ENCODE results near the gene CRYBB2.

CRYBB2 gene, protein sequence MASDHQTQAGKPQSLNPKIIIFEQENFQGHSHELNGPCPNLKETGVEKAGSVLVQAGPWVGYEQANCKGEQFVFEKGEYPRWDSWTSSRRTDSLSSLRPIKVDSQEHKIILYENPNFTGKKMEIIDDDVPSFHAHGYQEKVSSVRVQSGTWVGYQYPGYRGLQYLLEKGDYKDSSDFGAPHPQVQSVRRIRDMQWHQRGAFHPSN

DNA sequence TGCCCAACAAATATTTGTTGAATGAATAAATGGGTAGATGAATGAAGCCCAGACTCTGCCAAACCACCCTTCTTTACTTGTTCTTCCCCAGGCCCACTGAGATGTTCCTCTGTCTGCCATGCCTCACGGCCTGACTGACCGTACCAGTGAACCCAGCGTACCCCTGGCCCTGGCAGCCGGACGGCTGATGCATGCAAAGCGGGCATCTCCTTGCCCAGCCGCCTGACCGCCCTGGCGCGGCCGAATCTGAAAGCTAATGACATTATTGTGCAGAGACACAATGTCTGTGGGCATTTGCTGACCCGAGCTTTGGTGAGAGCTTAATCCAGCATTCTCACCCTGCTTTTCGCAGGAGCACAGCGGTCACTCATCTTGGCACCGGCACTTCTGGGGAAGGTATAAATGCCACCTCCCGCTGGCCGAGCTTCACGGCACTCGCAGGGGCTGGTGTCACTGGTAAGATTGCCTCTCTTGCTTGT is at the start of gene CRYBB2:
TSS of gene CRYBB2 (plus strand) at position 429 of the 479 bp plus-strand sequence. CDS start 1,791 bp downstream, outside the sequence.
- no peak for DNase-seq (ENCODE audit: extremely low spot score)
- CTCF ChIA-PET = interaction anchor here (0.5 kb wide), 1 partner anchor 458 kb away, joined by 3 read pairs; no protein-coding TSS in a partner anchor
- TF ChIP-seq FOXK2 (IDR thresholded peaks at IDR 0.05) (no peak), ELF4 (IDR thresholded peaks at IDR 0.05) (no peak), HDGF (IDR thresholded peaks at IDR 0.05; ENCODE audit: borderline replicate concordance) (no peak), ARNT (IDR thresholded peaks at IDR 0.05) (no peak), LEF1 (IDR thresholded peaks at IDR 0.05; ENCODE audit: borderline replicate concordance) (no peak), SP1 (IDR thresholded peaks at IDR 0.05) (no peak), BHLHE40 (IDR thresholded peaks at IDR 0.05; ENCODE audit: borderline replicate concordance) (no peak), NFRKB (IDR thresholded peaks at IDR 0.05) (no peak), TARDBP (IDR thresholded peaks at IDR 0.05) (no peak), FOXA1 (IDR thresholded peaks at IDR 0.05) (no peak), L3MBTL2 (conservative IDR thresholded peaks at IDR 0.05) (no peak), SUZ12 (IDR thresholded peaks at IDR 0.05) (no peak), ZNF384 (IDR thresholded peaks at IDR 0.05) (no peak)
- POLR2A ChIA-PET = no interaction called here

DNA sequence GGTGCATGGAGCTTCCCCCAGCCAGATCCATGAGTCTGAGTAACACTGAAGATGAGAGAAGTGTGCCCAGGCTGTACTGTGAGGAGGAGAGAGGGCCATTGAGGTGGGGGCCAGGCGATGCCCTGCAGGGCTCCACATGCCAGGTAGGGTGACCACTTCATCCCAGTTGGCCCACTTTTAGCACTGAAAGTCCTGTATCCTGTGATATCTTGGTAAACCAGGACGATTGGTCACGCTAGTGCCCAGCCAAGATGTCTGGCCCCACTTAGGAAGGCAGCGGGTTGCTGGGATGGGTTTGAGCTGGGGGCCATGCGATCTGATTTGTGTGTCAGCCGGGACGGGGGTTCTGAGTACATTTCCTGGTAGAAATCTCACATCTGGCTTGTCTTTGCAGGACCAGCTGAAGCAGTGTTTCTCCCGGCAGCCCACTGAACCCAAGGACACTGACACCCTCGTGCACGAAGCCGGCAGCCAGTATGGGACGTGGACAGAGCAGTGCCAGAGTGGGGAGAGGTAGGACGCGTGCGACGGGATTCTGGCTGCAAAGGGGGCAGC is 48.9 kb upstream of the CRYBB2 start:
- TF ChIP-seq SUZ12 (IDR thresholded peaks at IDR 0.05) = no peak
- DNase-seq (ENCODE audit: extremely low spot score) = no peak
- POLR2A ChIA-PET = no interaction called here
- CTCF ChIA-PET = no interaction called here

DNA sequence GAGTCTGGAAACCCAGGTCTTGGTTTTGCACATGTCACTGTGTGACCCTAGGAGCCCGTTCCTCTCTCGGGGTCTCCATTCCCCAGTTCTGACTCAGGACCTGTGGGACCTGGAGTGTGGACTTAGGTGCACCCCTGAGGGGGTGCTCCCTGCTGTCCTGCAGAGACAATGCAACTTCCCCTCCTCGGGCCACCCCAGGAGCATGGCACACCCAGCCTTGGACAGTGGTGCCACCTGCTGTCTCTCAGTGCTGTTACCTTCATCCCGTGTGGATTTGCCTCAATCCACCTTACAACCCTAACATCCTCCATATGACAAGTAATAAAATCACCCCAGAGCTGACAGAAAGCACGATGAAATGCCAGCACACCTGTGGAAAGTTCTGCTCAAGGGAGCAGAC is 47.3 kb upstream of the CRYBB2 start:
- CTCF ChIA-PET = interaction anchor here (0.6 kb wide), 1 partner anchor 93 kb away, joined by 4 read pairs; no protein-coding TSS in a partner anchor
- no peak for TF ChIP-seq SP1 (IDR thresholded peaks at IDR 0.05)
- TF ChIP-seq FOXK2 (IDR thresholded peaks at IDR 0.05) = no peak
- TF ChIP-seq ARNT (IDR thresholded peaks at IDR 0.05) = no peak
- no peak for TF ChIP-seq LEF1 (IDR thresholded peaks at IDR 0.05; ENCODE audit: borderline replicate concordance)
- TF ChIP-seq CTBP1 (IDR thresholded peaks at IDR 0.05; ENCODE audit: borderline replicate concordance) = no peak
- no peak for TF ChIP-seq ZNF384 (IDR thresholded peaks at IDR 0.05)
- no peak for TF ChIP-seq PKNOX1 (IDR thresholded peaks at IDR 0.05)
- no peak for TF ChIP-seq L3MBTL2 (conservative IDR thresholded peaks at IDR 0.05)
- no peak for TF ChIP-seq ELF4 (IDR thresholded peaks at IDR 0.05)
- no peak for TF ChIP-seq TARDBP (IDR thresholded peaks at IDR 0.05)
- TF ChIP-seq FOXA1 (IDR thresholded peaks at IDR 0.05) = no peak
- TF ChIP-seq FOXM1 (IDR thresholded peaks at IDR 0.05; ENCODE audit: borderline replicate concordance) = no peak
- no peak for TF ChIP-seq NFRKB (IDR thresholded peaks at IDR 0.05)
- TF ChIP-seq BHLHE40 (IDR thresholded peaks at IDR 0.05; ENCODE audit: borderline replicate concordance) = no peak
- TF ChIP-seq HDGF (IDR thresholded peaks at IDR 0.05; ENCODE audit: borderline replicate concordance) = no peak
- no peak for TF ChIP-seq SUZ12 (IDR thresholded peaks at IDR 0.05)
- DNase-seq (ENCODE audit: extremely low spot score) = no peak
- POLR2A ChIA-PET = no interaction called here

- POLR2A ChIA-PET = no interaction called here
- TF ChIP-seq TARDBP (IDR thresholded peaks at IDR 0.05) = no peak
- TF ChIP-seq ELF4 (IDR thresholded peaks at IDR 0.05) = no peak
- no peak for TF ChIP-seq FOXK2 (IDR thresholded peaks at IDR 0.05)
- no peak for TF ChIP-seq SP1 (IDR thresholded peaks at IDR 0.05)
- TF ChIP-seq NFRKB (IDR thresholded peaks at IDR 0.05) = no peak
- CTCF ChIA-PET = no interaction called here
- no peak for DNase-seq (ENCODE audit: extremely low spot score)
Observed at GRCh38 chr22:25174156-25174887, 45.1 kb upstream of the CRYBB2 start.

- ChIA-PET CTCF (no interaction called here), POLR2A (no interaction called here)
- DNase-seq (ENCODE audit: extremely low spot score) = no peak
- TF ChIP-seq NFRKB (IDR thresholded peaks at IDR 0.05) = no peak
- no peak for TF ChIP-seq ELF4 (IDR thresholded peaks at IDR 0.05)
- TF ChIP-seq HDGF (IDR thresholded peaks at IDR 0.05; ENCODE audit: borderline replicate concordance) = no peak
- TF ChIP-seq FOXK2 (IDR thresholded peaks at IDR 0.05) = no peak
- TF ChIP-seq PKNOX1 (IDR thresholded peaks at IDR 0.05) = no peak
- TF ChIP-seq FOXM1 (IDR thresholded peaks at IDR 0.05; ENCODE audit: borderline replicate concordance) = no peak
- no peak for TF ChIP-seq FOXA1 (IDR thresholded peaks at IDR 0.05)
- no peak for TF ChIP-seq BHLHE40 (IDR thresholded peaks at IDR 0.05; ENCODE audit: borderline replicate concordance)
- no peak for TF ChIP-seq SUZ12 (IDR thresholded peaks at IDR 0.05)
- TF ChIP-seq TARDBP (IDR thresholded peaks at IDR 0.05) = no peak
- no peak for TF ChIP-seq SP1 (IDR thresholded peaks at IDR 0.05)
- TF ChIP-seq L3MBTL2 (conservative IDR thresholded peaks at IDR 0.05) = no peak
- TF ChIP-seq ARNT (IDR thresholded peaks at IDR 0.05) = no peak
- no peak for TF ChIP-seq CTBP1 (IDR thresholded peaks at IDR 0.05; ENCODE audit: borderline replicate concordance)
- TF ChIP-seq LEF1 (IDR thresholded peaks at IDR 0.05; ENCODE audit: borderline replicate concordance) = no peak
Observed at GRCh38 chr22:25174888-25175411, 44.5 kb upstream of the CRYBB2 start.

DNA sequence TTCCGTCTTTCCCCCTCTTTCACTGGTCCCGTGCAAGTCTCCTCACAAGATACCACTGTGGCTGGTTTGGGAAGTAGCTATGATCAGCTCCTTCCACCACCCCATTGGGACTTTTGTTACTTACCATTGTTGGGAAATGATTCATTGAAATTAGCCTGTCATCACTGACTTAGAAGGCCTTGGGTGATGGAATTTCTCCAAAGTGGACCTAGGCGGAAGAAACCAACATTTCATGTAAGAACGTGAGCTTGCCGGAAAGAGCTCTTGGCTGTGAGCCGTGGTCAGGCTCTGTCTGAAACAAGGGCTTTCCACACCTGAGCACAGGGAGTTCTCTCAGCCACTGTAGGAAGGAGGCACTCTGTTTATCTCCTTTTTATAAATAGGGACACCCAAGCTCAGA is 43.3 kb upstream of the CRYBB2 start:
- ChIA-PET CTCF (no interaction called here), POLR2A (no interaction called here)
- DNase-seq (ENCODE audit: extremely low spot score) = no peak
- no peak for TF ChIP-seq SUZ12 (IDR thresholded peaks at IDR 0.05)
- no peak for TF ChIP-seq BHLHE40 (IDR thresholded peaks at IDR 0.05; ENCODE audit: borderline replicate concordance)
- no peak for TF ChIP-seq SP1 (IDR thresholded peaks at IDR 0.05)
- TF ChIP-seq FOXA1 (IDR thresholded peaks at IDR 0.05) = no peak
- TF ChIP-seq FOXM1 (IDR thresholded peaks at IDR 0.05; ENCODE audit: borderline replicate concordance) = no peak
- no peak for TF ChIP-seq PKNOX1 (IDR thresholded peaks at IDR 0.05)
- TF ChIP-seq LEF1 (IDR thresholded peaks at IDR 0.05; ENCODE audit: borderline replicate concordance) = no peak
- no peak for TF ChIP-seq L3MBTL2 (conservative IDR thresholded peaks at IDR 0.05)
- TF ChIP-seq HDGF (IDR thresholded peaks at IDR 0.05; ENCODE audit: borderline replicate concordance) = no peak

Measured in HEK293T (cell line).